Measurements from ENCODE around the gene RAP1B.

The RAP1B gene

GRCh38 chr12:68699486-68699885, 88.8 kb downstream of the RAP1B start:
- no peak for DNase-seq (ENCODE audit: low read depth in 2 of 2)

Measured in stimulated activated CD4-positive, alpha-beta T cell treated with anti-CD3 and anti-CD28 coated beads, Interleukin-12 subunit alpha, Interleukin-12 subunit beta, amount 100 ng/mL, for 24 hours (primary cell).